GM23338 (cell line): ENCODE results near the gene MMS19. TPM values are rescaled to one million over a fixed set of nuclear protein-coding genes. Genes with fewer than 3 reads are reported as not detected.

Experiments
- ATAC-seq: fragments of 200-7000 bp; cut with Tn5 transposase; 3 replicates; pipeline ENCODE4 v1.9.1; 2020
- DNase-seq: peaks from one replicate; pipeline ENCODE4 v3.0.0-alpha.2; 2015; ENCODE audit warnings: low spot score
- H2AFZ ChIP-seq: fragments of 200-600 bp; sonication (generic); 2 replicates; pipeline ENCODE4 v1.8.0; 2016; ENCODE audit warnings: antibody characterized with exemption, mild to moderate bottlenecking, moderate library complexity
- H3F3A ChIP-seq: fragments of 200-600 bp; sonication (generic); replicated peaks from 2 replicates; pipeline ENCODE4 v1.8.0; 2017; ENCODE audit warnings: antibody characterized with exemption, mixed run types, low read depth
- H3K27ac ChIP-seq: fragments of 200-600 bp; sonication (generic); 2 replicates; pipeline ENCODE4 v1.6.1; 2016; ENCODE audit warnings: low read depth
- H3K27me3 ChIP-seq: fragments of 200-600 bp; sonication (generic); 2 replicates; pipeline ENCODE4 v1.8.0; 2016; ENCODE audit warnings: mild to moderate bottlenecking, mixed run types, moderate library complexity; ENCODE audit not compliant: insufficient read depth
- H3K36me3 ChIP-seq: fragments of 200-600 bp; sonication (generic); 2 replicates; pipeline ENCODE4 v1.8.0; 2016; ENCODE audit warnings: mild to moderate bottlenecking; ENCODE audit not compliant: insufficient read depth
- H3K4me1 ChIP-seq: fragments of 200-600 bp; sonication (generic); 2 replicates; pipeline ENCODE4 v1.8.0; 2016; ENCODE audit warnings: mild to moderate bottlenecking, moderate library complexity; ENCODE audit not compliant: insufficient read depth
- H3K4me2 ChIP-seq: fragments of 200-600 bp; sonication (generic); 2 replicates; pipeline ENCODE4 v1.7.1; 2017; ENCODE audit warnings: mixed run types
- H3K4me3 ChIP-seq: fragments of 200-600 bp; sonication (generic); 2 replicates; pipeline ENCODE4 v1.6.1; 2016; ENCODE audit warnings: mixed run types
- H3K79me2 ChIP-seq: fragments of 200-600 bp; sonication (generic); replicated peaks from 2 replicates; pipeline ENCODE4 v1.8.0; 2017; ENCODE audit warnings: mild to moderate bottlenecking; ENCODE audit not compliant: insufficient read depth
- H3K9me2 ChIP-seq: fragments of 200-600 bp; sonication (generic); 2 replicates; pipeline ENCODE4 v1.8.0; 2017; ENCODE audit not compliant: insufficient read depth
- H4K20me1 ChIP-seq: fragments of 200-600 bp; sonication (generic); replicated peaks from 2 replicates; pipeline ENCODE4 v1.8.0; 2017; ENCODE audit warnings: mild to moderate bottlenecking; ENCODE audit not compliant: insufficient read depth
- H3K27ac Mint-ChIP-seq: 2 replicates; pipeline ENCODE4 v1.8.0; 2020; ENCODE audit warnings: inconsistent platforms, mild to moderate bottlenecking, moderate library complexity, mixed read lengths
- H3K27me3 Mint-ChIP-seq: 3 replicates; pipeline ENCODE4 v1.8.0; 2022; ENCODE audit warnings: low read depth, mild to moderate bottlenecking, moderate library complexity, mixed read lengths, inconsistent platforms; ENCODE audit not compliant: insufficient read depth, poor library complexity
- H3K36me3 Mint-ChIP-seq: 3 replicates; pipeline ENCODE4 v1.8.0; 2021; ENCODE audit warnings: low read depth, mild to moderate bottlenecking, inconsistent platforms, moderate library complexity, mixed read lengths
- H3K4me1 Mint-ChIP-seq: 3 replicates; pipeline ENCODE4 v1.8.0; 2020; ENCODE audit warnings: mild to moderate bottlenecking, inconsistent platforms, mixed read lengths
- H3K4me3 Mint-ChIP-seq: 3 replicates; pipeline ENCODE4 v1.8.0; 2021; ENCODE audit warnings: moderate library complexity, mild to moderate bottlenecking, inconsistent platforms, mixed read lengths
- H3K9me3 Mint-ChIP-seq: 3 replicates; pipeline ENCODE4 v1.8.0; 2020; ENCODE audit warnings: moderate library complexity, mild to moderate bottlenecking, inconsistent platforms, mixed read lengths
- CTCF ChIP-seq, 2 experiments: fragments of 200-600 bp in 1 of 2; sonication (generic) in 1 of 2; conservative IDR thresholded peaks; 2 replicates each; pipeline versions ENCODE4 v1.5.1 to v1.6.1; 2016 to 2017; ENCODE audit warnings: antibody characterized with exemption in 2 of 2, low read depth in 2 of 2, mild to moderate bottlenecking in 2 of 2, moderate library complexity in 1 of 2
- EZH2 ChIP-seq: fragments of 200-600 bp; sonication (generic); IDR thresholded peaks from one replicate; pipeline ENCODE4 v1.8.0; 2017; ENCODE audit warnings: antibody characterized with exemption, mild to moderate bottlenecking, low read depth; ENCODE audit not compliant: unreplicated experiment
- EZH2phosphoT487 ChIP-seq: fragments of 200-600 bp; sonication (generic); IDR thresholded peaks from one replicate; pipeline ENCODE4 v1.8.1; 2018; ENCODE audit warnings: antibody characterized with exemption; ENCODE audit not compliant: unreplicated experiment
- REST ChIP-seq: IDR thresholded peaks from one replicate; pipeline ENCODE4 v1.6.1; 2018; ENCODE audit warnings: antibody characterized with exemption; ENCODE audit not compliant: unreplicated experiment
- ZNF331 ChIP-seq: fragments of 250-450 bp; sonication (Bioruptor Pico); IDR thresholded peaks from 2 replicates; pipeline ENCODE4 v1.5.0; 2020; ENCODE audit warnings: low read depth, mild to moderate bottlenecking, moderate library complexity
- ZNF462 ChIP-seq: fragments of 250-450 bp; sonication (Bioruptor Pico); IDR thresholded peaks from 2 replicates; pipeline ENCODE4 v1.5.0; 2020; ENCODE audit warnings: mild to moderate bottlenecking, moderate library complexity
- polyA plus RNA-seq: library from polyadenylated mRNA; unstranded; fragments of >200 nt; fragmentation: Nextera tagmentation; extraction: Ambion mirVana; gene quantifications from 2 replicates; pipeline ENCODE4 v1.2.1, GENCODE V29; 2016
- total RNA-seq: library from RNA; depleted of rRNA; stranded (reverse); fragments of >200 nt; shearing (Covaris generic); gene quantifications from 2 replicates; pipeline ENCODE4 v1.2.3, GENCODE V29; 2014

The MMS19 gene
- total and polyA plus RNA-seq, 2 experiments from 2014 or later, result 81.5 to 252 TPM

- no peak for TF ChIP-seq REST
- TF ChIP-seq ZNF331 (CRISPR knock-in tag), result no peak
- no peak for TF ChIP-seq EZH2phosphoT487
- no peak for TF ChIP-seq CTCF (conservative IDR thresholded peaks at IDR 0.05; ENCODE audit: low read depth in 2 of 2)
Observed at GRCh38 chr10:97531401-97531986, 33.3 kb upstream of the MMS19 start (continued).

GRCh38 chr10:97529685-97530465 lies 31.7 kb upstream of the MMS19 start:
- no peaks in the 10 kb centered on the region for H3K27me3 ChIP-seq
- H3F3A ChIP-seq, result 0 out of 2 replicates have a peak, but pooled peaks cover 3% of the 10 kb centered on the region
- no peak overlapping the region for H2AFZ ChIP-seq
- no peak overlapping the region for H3K4me2 ChIP-seq
- ATAC-seq (no peak), DNase-seq (no peak)
- H3K9me2 ChIP-seq, result no peaks in the 10 kb centered on the region
- H3K27me3 Mint-ChIP-seq, result peaks cover 2% of the 10 kb centered on the region
- peaks cover 9% of the 10 kb centered on the region for H3K36me3 Mint-ChIP-seq
- H3K4me1 ChIP-seq, result no peaks in the 10 kb centered on the region
- no peak overlapping the region for H3K4me3 ChIP-seq
- H3K27ac ChIP-seq, result no peak overlapping the region
- H3K36me3 ChIP-seq, result no peaks in the 10 kb centered on the region
- peaks cover 2% of the 10 kb centered on the region; the same call in 1 of the 2 replicates for H4K20me1 ChIP-seq
- H3K79me2 ChIP-seq, result peaks cover 8% of the 10 kb centered on the region
- H3K27ac Mint-ChIP-seq, result no peak overlapping the region; the same call in 1 of the 2 replicates
- peaks cover 26% of the 10 kb centered on the region for H3K9me3 Mint-ChIP-seq
- H3K4me1 Mint-ChIP-seq, result peaks cover 10% of the 10 kb centered on the region
- no peak overlapping the region for H3K4me3 Mint-ChIP-seq
- no peak for TF ChIP-seq REST
- no peak for TF ChIP-seq ZNF462 (CRISPR knock-in tag)
- TF ChIP-seq EZH2phosphoT487, result no peak
- no peak for TF ChIP-seq EZH2
